Fibroblast of mammary gland (primary cell): ENCODE measurements around the gene SIRT1.
A peak's percentile ranks its signal among the peaks of the same experiment; 100 is the strongest.

Experiments used
- DNase-seq: peaks from one replicate; pipeline ENCODE4 v3.0.0-alpha.2; 2010; ENCODE audit warnings: low read depth
- H3K4me3 ChIP-seq: 2 replicates; pipeline ENCODE4 v1.5.1; 2011; ENCODE audit warnings: low read depth, mild to moderate bottlenecking, low read length, moderate library complexity; ENCODE audit not compliant: control insufficient read depth
- TF ChIP-seq, protein P1 (sequence below): conservative IDR thresholded peaks from 2 replicates; pipeline ENCODE4 v1.5.1; 2011; ENCODE audit warnings: low read depth, low read length, inconsistent platforms; ENCODE audit not compliant: control insufficient read depth, insufficient read depth

The SIRT1 gene

DNA sequence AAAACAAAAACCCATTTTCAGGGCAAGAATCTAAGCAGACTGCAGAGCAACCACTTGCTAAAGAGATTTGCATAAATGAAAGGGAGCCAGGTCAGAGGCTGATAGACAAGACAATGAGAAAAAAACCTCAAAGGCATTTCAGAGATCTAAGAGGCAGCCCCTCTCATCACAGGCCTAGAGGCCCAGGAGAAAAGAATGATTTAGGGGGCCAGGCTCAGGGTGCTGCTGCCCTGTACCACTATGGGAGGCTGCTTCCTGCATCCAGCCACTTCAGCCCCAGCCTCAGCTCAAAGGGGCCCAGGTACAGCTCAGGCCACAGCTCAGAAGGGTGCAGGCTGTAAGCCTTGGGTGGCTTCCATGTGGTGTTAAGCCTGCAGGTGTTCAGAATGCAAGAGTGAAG, 42.7 kb upstream of the SIRT1 start:
- TF ChIP-seq, protein P1, sequence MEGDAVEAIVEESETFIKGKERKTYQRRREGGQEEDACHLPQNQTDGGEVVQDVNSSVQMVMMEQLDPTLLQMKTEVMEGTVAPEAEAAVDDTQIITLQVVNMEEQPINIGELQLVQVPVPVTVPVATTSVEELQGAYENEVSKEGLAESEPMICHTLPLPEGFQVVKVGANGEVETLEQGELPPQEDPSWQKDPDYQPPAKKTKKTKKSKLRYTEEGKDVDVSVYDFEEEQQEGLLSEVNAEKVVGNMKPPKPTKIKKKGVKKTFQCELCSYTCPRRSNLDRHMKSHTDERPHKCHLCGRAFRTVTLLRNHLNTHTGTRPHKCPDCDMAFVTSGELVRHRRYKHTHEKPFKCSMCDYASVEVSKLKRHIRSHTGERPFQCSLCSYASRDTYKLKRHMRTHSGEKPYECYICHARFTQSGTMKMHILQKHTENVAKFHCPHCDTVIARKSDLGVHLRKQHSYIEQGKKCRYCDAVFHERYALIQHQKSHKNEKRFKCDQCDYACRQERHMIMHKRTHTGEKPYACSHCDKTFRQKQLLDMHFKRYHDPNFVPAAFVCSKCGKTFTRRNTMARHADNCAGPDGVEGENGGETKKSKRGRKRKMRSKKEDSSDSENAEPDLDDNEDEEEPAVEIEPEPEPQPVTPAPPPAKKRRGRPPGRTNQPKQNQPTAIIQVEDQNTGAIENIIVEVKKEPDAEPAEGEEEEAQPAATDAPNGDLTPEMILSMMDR = no peak
- no peak for DNase-seq
- H3K4me3 ChIP-seq = no peak overlapping the region

DNA sequence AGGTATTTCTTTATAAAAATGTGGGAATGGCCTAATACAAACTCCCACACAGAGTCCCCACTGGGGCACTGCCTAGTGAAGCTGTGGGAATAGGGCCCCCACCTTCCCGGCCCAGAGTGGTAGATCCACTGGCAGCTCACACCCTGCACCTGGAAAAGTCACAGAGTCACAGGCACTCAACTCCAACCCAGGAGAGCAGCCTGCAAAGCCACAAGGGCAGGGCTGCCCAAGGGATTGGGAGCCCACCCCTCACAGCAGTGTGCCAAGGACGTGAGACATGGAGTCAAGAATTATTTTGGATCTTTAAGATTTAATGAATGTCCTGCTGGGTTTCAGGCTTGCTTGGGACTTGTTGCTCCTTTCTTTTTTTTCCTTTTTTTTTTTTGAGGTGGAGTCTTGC, 41.2 kb upstream of the SIRT1 start:
- no peak overlapping the region for H3K4me3 ChIP-seq
- TF ChIP-seq, protein P1 = no peak
- DNase-seq = no peak

DNA sequence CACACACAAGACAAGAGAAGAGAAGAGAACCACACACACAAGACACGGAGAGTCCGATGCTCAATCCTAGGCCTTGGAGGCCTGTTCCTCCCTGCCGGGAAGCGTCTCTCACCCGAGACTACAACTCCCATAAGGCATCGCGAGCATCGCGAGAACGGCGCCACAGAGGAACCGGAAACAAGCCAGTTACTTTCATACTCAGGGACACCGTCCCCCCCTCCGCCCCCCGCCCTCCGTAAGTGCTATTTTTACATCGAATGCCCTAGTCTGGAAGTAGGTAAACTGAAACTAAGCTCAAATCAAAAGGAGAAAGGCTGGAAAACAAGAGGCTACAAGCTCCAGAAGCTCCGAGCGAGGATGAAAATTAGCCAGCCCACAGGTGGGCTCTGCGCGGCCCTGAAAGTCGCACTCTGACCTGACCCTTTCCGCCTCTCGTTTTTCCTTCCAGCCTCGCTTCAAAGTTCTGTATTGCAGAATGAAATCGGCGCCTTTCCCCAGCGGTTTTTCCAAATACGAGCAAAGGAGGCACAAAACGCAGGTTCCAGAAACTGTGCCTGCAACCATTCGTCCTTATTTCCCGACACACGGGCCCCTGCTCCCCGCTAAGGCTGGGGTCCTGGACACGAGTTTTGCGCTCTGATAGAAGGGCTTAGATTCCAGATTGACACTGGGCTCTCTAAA, 35.0 kb upstream of the SIRT1 start:
- peak overlapping the region; percentile 79 for H3K4me3 ChIP-seq
- TF ChIP-seq, protein P1 = no peak
- peak; percentile 93 for DNase-seq

DNA sequence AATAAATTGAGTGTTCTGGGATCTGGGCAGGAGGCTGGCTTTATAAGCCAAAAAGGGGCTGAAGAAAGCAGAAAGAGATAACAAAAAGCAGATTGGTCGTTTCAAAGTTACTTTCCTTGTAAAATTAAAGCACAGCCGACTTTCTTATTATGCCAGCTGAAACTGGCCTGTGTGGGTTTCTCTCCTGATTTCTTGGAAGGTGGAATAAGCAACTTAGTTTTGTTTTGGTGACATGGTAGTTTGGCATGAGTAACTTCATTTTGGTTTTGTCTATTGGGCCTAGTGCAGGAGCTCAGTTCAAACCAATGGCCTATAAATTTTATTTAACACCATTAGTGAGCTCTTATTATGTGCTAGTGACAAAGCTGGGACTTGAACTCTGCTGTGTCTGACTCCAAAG, 33.3 kb upstream of the SIRT1 start:
- TF ChIP-seq, protein P1 = no peak
- no peak for DNase-seq
- no peak overlapping the region for H3K4me3 ChIP-seq

DNA sequence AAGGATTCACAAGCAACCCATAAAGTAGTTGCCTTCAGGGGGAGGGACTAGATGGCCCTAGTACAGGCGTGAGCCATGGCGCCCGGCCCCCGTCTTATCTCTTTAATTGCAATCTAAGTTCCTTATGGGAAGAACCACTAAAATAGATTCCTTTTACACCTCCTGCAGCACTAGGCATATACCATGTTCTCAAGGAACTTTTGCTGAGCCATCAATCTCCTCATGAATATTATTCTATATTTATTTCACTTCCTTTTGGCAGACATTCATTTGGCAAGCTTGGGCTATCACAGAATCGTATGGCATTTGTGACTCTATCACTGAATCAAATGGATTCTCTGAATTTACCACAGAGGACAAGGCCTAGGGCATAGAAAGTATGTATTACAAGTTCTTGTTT, 31.7 kb upstream of the SIRT1 start:
- no peak for DNase-seq

DNA sequence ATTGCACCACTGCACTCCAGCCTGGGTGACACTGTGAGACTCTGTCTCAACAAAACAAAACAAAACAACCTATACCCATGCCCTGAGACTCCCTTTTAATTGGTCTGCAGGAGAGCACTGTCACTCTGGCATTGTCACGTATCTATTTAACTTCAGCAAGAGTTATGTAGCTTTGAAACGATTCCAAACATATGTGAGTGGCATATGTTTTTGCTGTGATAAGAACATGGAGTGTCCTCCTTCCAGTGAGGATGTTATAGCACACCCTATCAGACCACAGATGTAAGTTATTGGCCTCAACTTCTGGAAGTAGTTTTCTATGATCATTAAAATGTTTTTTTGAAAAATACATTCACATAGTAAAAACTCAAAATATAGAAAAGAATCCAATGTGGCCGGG, 30.9 kb upstream of the SIRT1 start:
- no peak overlapping the region for H3K4me3 ChIP-seq
- TF ChIP-seq, protein P1 = no peak
- no peak for DNase-seq

More for the DNA sequence above, 31.7 kb upstream of the SIRT1 start:
- TF ChIP-seq, protein P1 = no peak
- H3K4me3 ChIP-seq = no peak overlapping the region

DNA sequence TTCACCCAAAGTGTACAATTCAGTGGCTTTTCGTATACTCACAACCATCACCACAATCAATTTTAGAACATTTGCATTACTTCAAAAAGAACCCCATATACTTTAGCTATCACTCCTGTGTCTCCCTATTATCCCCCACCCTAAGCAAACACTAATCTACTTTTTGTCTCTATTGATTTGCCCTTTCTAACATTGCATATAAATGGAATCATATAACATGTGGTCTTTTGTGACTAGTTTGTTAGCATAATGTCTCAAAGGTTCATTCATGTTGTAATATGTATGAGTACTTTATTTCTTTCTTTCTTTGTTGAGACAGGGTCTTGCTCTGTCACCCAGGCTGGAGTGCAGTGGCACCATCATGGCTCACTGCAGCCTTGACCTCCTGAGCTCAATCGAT, 25.5 kb upstream of the SIRT1 start:
- DNase-seq = no peak
- no peak overlapping the region for H3K4me3 ChIP-seq
- TF ChIP-seq, protein P1 = no peak
